Nephron progenitor cell (in vitro differentiated cells): ENCODE data around the gene ERBB2.

Experiments used
- DNase-seq: peaks from one replicate; pipeline ENCODE4 v3.0.0; 2021
- H3K27ac Mint-ChIP-seq: 2 replicates; pipeline ENCODE4 v1.8.0; 2021; ENCODE audit warnings: mild to moderate bottlenecking, moderate library complexity, mixed read lengths
- H3K27me3 Mint-ChIP-seq: 2 replicates; pipeline ENCODE4 v1.8.0; 2021; ENCODE audit warnings: mild to moderate bottlenecking, low read depth, mixed read lengths; ENCODE audit not compliant: poor library complexity
- H3K36me3 Mint-ChIP-seq: 2 replicates; pipeline ENCODE4 v1.8.0; 2021; ENCODE audit warnings: low read depth, mixed read lengths
- H3K4me1 Mint-ChIP-seq: 2 replicates; pipeline ENCODE4 v1.8.0; 2021; ENCODE audit warnings: mixed read lengths
- H3K4me3 Mint-ChIP-seq: 2 replicates; pipeline ENCODE4 v1.8.0; 2021; ENCODE audit warnings: mild to moderate bottlenecking, moderate library complexity, mixed read lengths
- H3K9me3 Mint-ChIP-seq: 2 replicates; pipeline ENCODE4 v1.8.0; 2021; ENCODE audit warnings: mild to moderate bottlenecking, moderate library complexity, mixed read lengths
- TF ChIP-seq, protein P1 (sequence below): fragments of 200-600 bp; sonication (generic); IDR thresholded peaks from 2 replicates; pipeline ENCODE4 v1.5.0; 2021; ENCODE audit warnings: antibody characterized with exemption

The ERBB2 gene

DNA sequence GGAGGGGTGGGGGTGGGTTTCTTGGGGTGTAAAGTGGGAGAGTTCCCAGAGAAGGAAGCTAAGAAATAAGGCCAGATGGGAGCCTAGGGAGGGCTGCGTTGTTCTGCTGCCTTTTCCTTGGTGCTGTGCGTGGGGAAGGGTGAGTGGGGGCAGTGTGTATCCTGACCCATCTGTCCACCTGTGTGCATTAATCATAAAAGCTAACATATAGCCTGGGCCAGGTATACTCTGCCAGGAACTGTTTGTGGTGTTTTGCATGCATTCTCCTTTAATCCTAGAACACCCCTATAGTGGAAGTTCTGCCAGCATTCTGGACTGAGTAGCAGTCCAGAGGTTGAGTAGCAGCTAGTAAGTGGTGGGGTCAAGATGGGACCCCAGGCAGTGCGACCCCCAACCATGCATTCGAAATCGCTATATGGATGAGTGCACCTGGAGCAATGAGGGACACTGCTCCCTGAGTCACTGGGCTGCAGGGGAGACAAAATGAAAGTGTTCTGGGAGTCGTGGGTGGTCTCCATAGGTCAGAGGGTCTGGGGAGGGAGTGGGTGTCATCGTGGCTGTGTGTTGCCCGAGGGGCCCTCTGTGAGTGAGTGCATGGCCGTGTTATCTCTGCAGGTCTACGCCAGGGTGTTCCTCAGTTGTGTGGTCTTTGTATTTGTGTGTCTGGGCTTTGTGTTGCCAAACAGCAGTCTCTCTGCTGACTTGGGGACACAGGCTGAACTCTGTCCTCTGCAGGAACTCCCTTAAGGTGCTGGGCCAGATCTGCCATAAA is 1.3 kb downstream of the ERBB2 start:
- Mint-ChIP-seq H3K27ac (peak overlapping the region; percentile 45), H3K36me3 (no peaks in the 10 kb centered on the region), H3K4me3 (peak overlapping the region; percentile 96), H3K4me1 (peaks cover 64% of the 10 kb centered on the region), H3K9me3 (no peaks in the 10 kb centered on the region), H3K27me3 (peaks cover 25% of the 10 kb centered on the region)
- TF ChIP-seq, protein P1, sequence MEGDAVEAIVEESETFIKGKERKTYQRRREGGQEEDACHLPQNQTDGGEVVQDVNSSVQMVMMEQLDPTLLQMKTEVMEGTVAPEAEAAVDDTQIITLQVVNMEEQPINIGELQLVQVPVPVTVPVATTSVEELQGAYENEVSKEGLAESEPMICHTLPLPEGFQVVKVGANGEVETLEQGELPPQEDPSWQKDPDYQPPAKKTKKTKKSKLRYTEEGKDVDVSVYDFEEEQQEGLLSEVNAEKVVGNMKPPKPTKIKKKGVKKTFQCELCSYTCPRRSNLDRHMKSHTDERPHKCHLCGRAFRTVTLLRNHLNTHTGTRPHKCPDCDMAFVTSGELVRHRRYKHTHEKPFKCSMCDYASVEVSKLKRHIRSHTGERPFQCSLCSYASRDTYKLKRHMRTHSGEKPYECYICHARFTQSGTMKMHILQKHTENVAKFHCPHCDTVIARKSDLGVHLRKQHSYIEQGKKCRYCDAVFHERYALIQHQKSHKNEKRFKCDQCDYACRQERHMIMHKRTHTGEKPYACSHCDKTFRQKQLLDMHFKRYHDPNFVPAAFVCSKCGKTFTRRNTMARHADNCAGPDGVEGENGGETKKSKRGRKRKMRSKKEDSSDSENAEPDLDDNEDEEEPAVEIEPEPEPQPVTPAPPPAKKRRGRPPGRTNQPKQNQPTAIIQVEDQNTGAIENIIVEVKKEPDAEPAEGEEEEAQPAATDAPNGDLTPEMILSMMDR: no peak
- peak; percentile 23 for DNase-seq

DNA sequence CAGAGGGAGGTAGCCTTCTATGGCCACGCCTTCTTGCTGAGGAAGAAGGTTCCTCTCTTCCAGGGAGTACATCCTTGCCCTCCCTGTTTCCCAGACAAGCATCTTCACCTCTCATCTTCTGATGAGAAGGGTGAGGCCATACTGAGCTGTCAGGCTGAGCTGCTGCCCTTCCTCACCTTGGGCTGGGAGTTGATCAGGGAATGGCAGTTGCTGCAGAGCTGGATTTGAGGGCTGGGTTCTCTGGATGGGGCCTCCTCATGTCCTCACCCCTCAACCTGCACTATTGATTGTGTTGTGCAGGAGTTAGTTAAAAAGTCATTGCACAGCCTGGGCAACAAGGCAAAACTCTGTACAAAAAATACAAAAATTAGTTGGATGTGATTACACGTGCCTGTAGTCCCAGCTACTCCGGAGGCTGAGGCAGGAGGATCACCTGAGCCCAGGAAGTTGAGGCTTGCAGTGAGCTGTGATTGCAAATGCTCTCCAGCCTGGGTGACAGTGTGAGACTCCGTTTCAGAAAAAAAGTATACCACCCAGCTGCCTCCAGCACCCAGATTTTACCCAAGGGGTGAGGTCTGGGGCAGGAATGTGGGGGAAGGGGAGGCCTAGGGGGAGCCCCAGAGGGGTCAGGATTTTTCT is 2.0 kb downstream of the ERBB2 start:
- H3K4me3 Mint-ChIP-seq: peak overlapping the region; percentile 96
- DNase-seq: no peak

DNA sequence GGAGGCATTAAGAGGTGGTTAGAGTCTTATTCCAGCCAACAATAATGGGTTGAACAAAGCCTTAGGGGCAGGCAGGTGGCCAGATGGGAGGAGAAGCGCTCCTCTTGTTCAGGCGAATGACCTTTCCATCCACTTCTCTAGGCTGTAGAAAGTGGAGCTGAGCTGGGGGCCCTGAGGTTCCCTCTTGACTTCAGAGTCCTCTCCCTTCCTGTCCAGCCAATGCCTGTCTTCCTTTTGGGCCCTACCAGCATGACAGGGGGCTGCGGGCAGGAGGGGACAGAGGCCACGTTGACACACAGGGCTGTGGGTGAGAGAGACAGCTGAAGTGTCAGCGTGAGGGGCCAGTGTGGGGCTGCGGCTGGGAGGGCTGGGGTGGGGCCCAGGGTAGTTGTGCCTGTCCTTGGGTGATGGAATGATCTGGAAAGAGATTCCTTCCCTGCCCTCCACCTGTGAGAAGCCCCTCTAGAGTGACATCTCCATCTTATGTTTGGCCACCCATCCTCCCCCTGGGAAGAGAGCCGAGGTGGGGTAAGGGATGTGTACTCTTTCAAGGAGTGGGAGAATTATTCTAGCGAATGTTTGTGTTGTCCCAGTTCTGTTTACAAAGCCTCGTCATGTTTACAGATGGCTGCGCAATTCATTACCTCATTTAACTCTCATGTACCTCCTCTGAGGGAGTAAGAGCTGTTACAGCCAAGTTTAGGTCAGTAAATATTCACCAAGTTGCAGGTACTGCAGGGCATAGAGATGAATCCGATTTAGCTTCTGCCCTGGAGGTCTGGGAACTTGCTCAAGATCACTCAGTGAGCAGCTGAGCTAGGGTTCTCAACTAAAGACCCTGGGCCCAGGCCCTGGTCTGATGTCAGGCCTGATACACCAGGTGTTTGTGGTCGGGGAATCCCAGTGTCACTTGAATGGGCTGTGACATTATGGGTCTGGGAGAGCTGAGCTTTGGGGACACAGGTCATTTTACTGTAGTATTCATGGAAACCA is 3.3 kb downstream of the ERBB2 start:
- no peak overlapping the region for H3K4me3 Mint-ChIP-seq
- H3K9me3 Mint-ChIP-seq: no peaks in the 10 kb centered on the region
- DNase-seq: no peak
- H3K27me3 Mint-ChIP-seq: peaks cover 18% of the 10 kb centered on the region
- H3K4me1 Mint-ChIP-seq: peaks cover 59% of the 10 kb centered on the region
- H3K27ac Mint-ChIP-seq: peak overlapping the region; percentile 65
- H3K36me3 Mint-ChIP-seq: peaks cover 4% of the 10 kb centered on the region
- TF ChIP-seq, protein P1: no peak

More for the DNA sequence above, 2.0 kb downstream of the ERBB2 start:
- TF ChIP-seq, protein P1: no peak
- peaks cover 19% of the 10 kb centered on the region for H3K27me3 Mint-ChIP-seq
- no peaks in the 10 kb centered on the region for H3K9me3 Mint-ChIP-seq
- H3K36me3 Mint-ChIP-seq: no peaks in the 10 kb centered on the region
- H3K4me1 Mint-ChIP-seq: peaks cover 59% of the 10 kb centered on the region
- peak overlapping the region; percentile 45 for H3K27ac Mint-ChIP-seq

DNA sequence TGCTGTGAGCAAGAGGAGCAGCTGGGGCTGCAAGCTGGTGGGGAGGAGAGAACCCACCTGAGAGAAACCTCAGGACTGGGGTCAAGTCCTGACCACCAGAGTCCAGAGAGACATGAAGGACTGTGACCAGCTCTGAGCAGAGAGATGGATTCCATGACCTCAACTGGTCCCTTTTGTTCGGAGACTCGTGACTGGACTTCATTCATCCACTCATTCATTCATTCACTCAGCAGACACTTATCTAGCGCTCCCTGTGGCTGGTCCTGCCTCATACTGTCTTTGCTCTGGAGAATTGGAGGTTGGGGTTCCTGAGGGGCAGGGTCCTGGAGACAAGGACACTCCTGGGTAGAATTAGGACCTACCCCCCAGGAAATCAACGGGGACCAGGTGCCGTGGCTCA is 4.0 kb downstream of the ERBB2 start:
- Mint-ChIP-seq H3K4me1 (peaks cover 57% of the 10 kb centered on the region), H3K9me3 (no peaks in the 10 kb centered on the region), H3K4me3 (no peak overlapping the region), H3K27ac (no peak overlapping the region), H3K36me3 (peaks cover 4% of the 10 kb centered on the region), H3K27me3 (peaks cover 16% of the 10 kb centered on the region)
- TF ChIP-seq, protein P1: no peak
- no peak for DNase-seq

DNA sequence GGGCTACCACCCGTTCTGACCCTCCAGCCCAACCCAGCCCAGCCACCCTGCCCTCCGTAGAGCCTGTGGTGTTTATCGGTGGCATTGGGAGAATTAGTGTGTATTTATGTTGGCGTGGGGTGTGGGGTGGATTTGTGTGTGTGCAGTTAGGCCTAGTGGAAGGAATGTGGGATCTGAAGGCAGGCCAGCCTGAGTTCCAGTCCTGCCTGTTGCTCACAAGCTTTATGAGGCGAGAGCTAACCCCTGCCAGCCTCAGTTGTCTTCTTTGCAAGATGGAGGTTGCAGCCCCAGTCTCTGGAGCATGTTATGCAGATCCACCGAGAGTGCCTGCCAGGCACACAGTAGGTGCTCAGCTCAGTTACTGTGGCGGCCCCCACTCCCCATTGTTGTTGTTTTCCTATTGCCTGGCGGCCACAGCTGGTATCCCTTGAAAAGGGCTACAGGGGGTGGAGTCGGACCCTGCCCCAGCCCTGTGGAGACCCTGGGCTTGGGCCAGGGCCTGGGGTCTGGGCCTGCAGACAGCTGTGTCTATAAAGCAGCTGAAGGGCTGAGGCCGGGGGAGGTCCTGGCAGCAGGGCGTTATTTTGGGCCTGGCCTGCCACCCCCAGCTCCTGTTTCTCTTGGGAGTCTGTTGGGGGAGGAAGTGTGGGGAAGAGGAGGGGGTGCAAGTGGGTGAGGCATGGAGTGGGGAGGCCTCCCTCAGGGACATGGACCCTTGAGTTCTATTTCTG is 5.1 kb downstream of the ERBB2 start:
- H3K4me3 Mint-ChIP-seq: no peak overlapping the region
- H3K4me1 Mint-ChIP-seq: peaks cover 47% of the 10 kb centered on the region
- no peaks in the 10 kb centered on the region for H3K9me3 Mint-ChIP-seq
- H3K27ac Mint-ChIP-seq: no peak overlapping the region
- DNase-seq: no peak
- peaks cover 8% of the 10 kb centered on the region for H3K27me3 Mint-ChIP-seq
- TF ChIP-seq, protein P1: no peak
- H3K36me3 Mint-ChIP-seq: peaks cover 9% of the 10 kb centered on the region
